ENCODE measurements around the gene RHBDF1. TPM values are rescaled to one million over a fixed set of nuclear protein-coding genes. Genes with fewer than 3 reads are reported as not detected.

Gene RHBDF1
- 40.4 and 41.6 TPM in 2 replicates for total RNA-seq

GRCh38 chr16:72561-73548 is at the start of gene RHBDF1:
TSS of gene RHBDF1 (minus strand) at chr16:72631. CDS start at chr16:65015, 7,616 bp downstream.

GRCh38 chr16:77807-78443 is 5.5 kb upstream of the RHBDF1 start, which contains the start of gene MPG:
TSS of gene MPG (plus strand) at chr16:78225. CDS start at chr16:78310, 85 bp downstream.

GRCh38 chr16:53346-54236 is 18.8 kb downstream of the RHBDF1 start, which contains the start of the genes POLR3K and SNRNP25:
TSS of gene POLR3K (minus strand) at chr16:53608. CDS start at chr16:53586, 22 bp downstream.
TSS of gene SNRNP25 (plus strand) at chr16:53828. CDS start at chr16:54017, 189 bp downstream.

Other genes with a start within 250 kb of the RHBDF1 start
- 3.6 and 4.0 TPM in 2 replicates for gene POLR3K, start 19.0 kb downstream of the RHBDF1 start, total RNA-seq
- 34.6 and 41.3 TPM in 2 replicates for gene SNRNP25, start 18.8 kb downstream of the RHBDF1 start, total RNA-seq
- 188 and 248 TPM in 2 replicates for gene MPG, start 5.6 kb upstream of the RHBDF1 start, total RNA-seq
- gene NPRL3, start 66.0 kb upstream of the RHBDF1 start, total RNA-seq: 5.4 and 6.1 TPM in 2 replicates
- not detected in 2 replicates for gene HBZ, start 80.0 kb upstream of the RHBDF1 start, total RNA-seq
- not detected in 2 replicates for gene HBM, start 93.3 kb upstream of the RHBDF1 start, total RNA-seq
- gene HBA2, start 100.2 kb upstream of the RHBDF1 start, total RNA-seq: not detected in 2 replicates
- not detected in 2 replicates for gene HBA1, start 104.0 kb upstream of the RHBDF1 start, total RNA-seq
- not detected in 2 replicates for gene HBQ1, start 107.8 kb upstream of the RHBDF1 start, total RNA-seq
- 29.2 and 29.5 TPM in 2 replicates for gene LUC7L, start 156.8 kb upstream of the RHBDF1 start, total RNA-seq
- 50.6 and 51.9 TPM in 2 replicates for gene FAM234A, start 162.2 kb upstream of the RHBDF1 start, total RNA-seq
- gene RGS11, start 203.3 kb upstream of the RHBDF1 start, total RNA-seq: 1.1 and 3.7 TPM in 2 replicates
- 0.28 and 1.8 TPM in 2 replicates for gene ARHGDIG, start 208.0 kb upstream of the RHBDF1 start, total RNA-seq
- gene PDIA2, start 210.5 kb upstream of the RHBDF1 start, total RNA-seq: 0.37 TPM in 1 of 2 replicates, not detected in the other

All from smooth muscle cell of bladder (primary cell).